ENCODE measurements around the gene BDKRB2.

DNA sequence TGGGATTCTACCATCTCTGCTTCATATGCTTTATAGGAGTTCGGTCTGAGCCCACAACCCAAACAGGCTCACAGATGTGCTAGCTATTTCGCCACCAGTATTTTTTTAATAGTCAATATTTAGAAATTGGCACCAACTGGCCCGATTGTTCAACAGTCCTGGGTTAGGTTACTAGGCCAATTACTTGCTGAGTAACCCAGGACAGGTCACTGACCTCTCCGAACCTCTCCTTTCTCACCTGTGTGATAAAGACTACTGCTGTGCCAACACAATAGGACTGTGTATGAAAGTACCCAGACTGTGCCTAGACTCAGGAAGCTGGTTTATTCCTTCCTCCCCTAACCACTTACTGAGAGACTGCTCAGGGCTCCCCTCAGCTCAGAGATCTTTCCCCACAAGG lies 8.3 kb downstream of the BDKRB2 start:
- TF ChIP-seq EP300 (IDR thresholded peaks at IDR 0.05) (no peak), CTCF (IDR thresholded peaks at IDR 0.05) (no peak), KDM1A (IDR thresholded peaks at IDR 0.05; ENCODE audit: low read depth) (no peak), JUNB (IDR thresholded peaks at IDR 0.05) (no peak), NR3C1 (IDR thresholded peaks at IDR 0.05) (no peak), NPAS2 (CRISPR knock-in tag; IDR thresholded peaks at IDR 0.05; ENCODE audit: borderline replicate concordance) (no peak), TP53 (CRISPR knock-in tag; IDR thresholded peaks at IDR 0.05) (no peak)
- TF ChIP-seq, protein P1, sequence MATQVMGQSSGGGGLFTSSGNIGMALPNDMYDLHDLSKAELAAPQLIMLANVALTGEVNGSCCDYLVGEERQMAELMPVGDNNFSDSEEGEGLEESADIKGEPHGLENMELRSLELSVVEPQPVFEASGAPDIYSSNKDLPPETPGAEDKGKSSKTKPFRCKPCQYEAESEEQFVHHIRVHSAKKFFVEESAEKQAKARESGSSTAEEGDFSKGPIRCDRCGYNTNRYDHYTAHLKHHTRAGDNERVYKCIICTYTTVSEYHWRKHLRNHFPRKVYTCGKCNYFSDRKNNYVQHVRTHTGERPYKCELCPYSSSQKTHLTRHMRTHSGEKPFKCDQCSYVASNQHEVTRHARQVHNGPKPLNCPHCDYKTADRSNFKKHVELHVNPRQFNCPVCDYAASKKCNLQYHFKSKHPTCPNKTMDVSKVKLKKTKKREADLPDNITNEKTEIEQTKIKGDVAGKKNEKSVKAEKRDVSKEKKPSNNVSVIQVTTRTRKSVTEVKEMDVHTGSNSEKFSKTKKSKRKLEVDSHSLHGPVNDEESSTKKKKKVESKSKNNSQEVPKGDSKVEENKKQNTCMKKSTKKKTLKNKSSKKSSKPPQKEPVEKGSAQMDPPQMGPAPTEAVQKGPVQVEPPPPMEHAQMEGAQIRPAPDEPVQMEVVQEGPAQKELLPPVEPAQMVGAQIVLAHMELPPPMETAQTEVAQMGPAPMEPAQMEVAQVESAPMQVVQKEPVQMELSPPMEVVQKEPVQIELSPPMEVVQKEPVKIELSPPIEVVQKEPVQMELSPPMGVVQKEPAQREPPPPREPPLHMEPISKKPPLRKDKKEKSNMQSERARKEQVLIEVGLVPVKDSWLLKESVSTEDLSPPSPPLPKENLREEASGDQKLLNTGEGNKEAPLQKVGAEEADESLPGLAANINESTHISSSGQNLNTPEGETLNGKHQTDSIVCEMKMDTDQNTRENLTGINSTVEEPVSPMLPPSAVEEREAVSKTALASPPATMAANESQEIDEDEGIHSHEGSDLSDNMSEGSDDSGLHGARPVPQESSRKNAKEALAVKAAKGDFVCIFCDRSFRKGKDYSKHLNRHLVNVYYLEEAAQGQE (IDR thresholded peaks at IDR 0.05): no peak
